ENCODE data around the gene RPS2.

DNA sequence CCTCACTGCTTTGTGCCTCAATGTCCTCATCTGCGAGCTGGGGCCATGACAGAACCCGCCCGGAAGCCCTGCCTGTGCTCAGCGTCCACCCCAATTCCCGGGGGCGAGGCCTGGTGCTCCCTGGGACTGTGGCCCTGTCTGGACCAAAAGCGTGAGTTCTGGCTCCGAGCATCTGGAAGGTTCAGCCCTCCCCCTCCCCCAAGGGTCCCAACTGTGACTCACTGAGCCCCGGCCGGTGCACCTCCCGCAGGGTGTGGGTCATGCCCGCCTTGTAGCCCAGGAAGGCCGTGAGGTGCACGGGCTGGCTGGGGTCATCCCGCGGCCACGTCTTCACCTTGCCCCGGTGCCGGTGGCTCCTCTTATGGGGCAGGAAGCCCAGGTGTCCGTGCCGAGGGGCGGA is 10.9 kb downstream of the RPS2 start:
- TF ChIP-seq, protein P1, sequence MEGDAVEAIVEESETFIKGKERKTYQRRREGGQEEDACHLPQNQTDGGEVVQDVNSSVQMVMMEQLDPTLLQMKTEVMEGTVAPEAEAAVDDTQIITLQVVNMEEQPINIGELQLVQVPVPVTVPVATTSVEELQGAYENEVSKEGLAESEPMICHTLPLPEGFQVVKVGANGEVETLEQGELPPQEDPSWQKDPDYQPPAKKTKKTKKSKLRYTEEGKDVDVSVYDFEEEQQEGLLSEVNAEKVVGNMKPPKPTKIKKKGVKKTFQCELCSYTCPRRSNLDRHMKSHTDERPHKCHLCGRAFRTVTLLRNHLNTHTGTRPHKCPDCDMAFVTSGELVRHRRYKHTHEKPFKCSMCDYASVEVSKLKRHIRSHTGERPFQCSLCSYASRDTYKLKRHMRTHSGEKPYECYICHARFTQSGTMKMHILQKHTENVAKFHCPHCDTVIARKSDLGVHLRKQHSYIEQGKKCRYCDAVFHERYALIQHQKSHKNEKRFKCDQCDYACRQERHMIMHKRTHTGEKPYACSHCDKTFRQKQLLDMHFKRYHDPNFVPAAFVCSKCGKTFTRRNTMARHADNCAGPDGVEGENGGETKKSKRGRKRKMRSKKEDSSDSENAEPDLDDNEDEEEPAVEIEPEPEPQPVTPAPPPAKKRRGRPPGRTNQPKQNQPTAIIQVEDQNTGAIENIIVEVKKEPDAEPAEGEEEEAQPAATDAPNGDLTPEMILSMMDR (IDR thresholded peaks at IDR 0.05), result no peak
- TF ChIP-seq POLR2A (IDR thresholded peaks at IDR 0.05), result no peak
- no peak for TF ChIP-seq POLR2AphosphoS5 (IDR thresholded peaks at IDR 0.05; ENCODE audit: insufficient read depth in 1 of 2, low read depth in 1 of 2)
